ENCODE results near the gene NALCN. TPM values are rescaled to one million over a fixed set of nuclear protein-coding genes. Genes with fewer than 3 reads are reported as not detected.

The NALCN gene
- total RNA-seq, 1 donor from 2014 or later = 8.2 TPM

DNA sequence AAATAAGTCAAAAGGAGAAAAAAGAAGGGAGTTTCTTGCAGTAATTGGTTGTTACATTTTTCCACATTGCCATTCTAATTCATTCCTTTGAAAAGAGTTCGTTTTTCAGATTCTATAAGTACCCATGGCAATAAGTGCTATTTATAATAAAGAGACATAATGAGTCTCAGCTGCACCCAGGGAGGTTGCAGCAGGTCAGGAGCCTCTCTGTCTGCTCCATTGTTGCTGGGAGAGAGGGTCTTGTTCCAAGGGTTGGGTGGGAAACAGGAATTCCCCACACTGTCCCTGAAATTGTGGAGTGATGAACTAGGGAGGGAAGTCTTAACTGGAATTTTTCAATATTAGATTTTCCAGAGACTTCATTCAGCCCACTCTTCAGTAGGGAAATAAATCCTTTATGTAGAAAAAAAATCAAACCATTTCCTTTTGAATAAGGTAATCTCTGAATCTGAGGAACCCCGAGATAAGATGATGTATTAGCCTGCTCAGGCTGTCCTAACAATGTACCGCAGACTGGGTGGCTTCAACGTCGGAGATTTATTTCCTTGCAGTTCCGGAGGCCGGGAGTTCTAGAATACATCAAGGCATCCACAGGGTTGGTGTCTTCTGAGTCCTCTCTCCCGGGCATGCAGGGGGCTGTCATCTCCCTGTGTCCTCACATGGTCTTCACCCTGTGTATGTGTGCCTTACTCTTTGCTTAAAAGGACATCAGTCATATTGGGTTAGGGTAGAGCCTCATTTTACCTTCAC is 399.0 kb downstream of the NALCN start:
- intact Hi-C loops (cut with DNase I) = no loop called here
- no peak for ATAC-seq (ENCODE audit: poor library complexity)
- no peak for DNase-seq

DNA sequence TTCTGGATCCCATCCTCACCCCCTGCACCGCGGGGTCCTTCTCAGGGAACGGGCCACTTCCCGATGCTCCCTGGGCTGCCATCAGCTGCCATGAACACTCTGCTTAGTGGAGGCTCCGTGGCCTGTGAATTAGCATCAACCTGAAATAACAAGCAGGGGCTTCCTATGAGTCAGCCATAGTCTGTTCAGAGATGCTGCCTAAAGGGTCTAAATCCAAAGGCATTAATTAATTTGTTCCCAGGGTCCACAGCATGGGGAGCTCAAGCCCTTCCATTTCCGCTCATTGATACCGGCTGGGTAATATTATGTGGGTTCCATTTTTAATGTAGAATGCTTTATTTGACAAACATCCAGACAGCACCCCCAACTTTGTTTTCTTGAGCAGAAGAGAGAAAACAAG is 399.8 kb downstream of the NALCN start:
- no peak for ATAC-seq (ENCODE audit: poor library complexity)
- intact Hi-C loops (cut with DNase I) = no loop called here

DNA sequence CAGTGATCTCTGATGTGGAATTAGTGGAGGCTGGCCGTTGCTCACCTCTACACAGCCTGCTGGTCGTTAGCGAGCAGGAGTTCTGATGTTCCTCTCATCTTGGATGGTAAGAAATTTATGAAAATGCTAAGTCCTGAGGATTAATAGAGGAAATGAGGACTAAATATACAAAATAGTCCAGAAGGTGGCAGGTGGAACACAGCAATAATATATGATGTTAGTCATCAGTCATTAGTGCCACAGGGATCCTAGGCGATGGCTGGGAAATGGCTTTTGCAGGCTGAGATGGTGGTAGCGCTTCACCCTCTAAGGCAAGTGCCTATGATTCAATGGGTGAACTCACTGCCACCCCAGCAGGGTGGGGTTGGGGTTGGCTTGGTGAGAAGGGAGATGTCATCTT is 403.1 kb downstream of the NALCN start:
- no peak for ATAC-seq (ENCODE audit: poor library complexity)
- intact Hi-C loops (cut with DNase I) = no loop called here

More for the DNA sequence above, 399.8 kb downstream of the NALCN start:
- no peak for DNase-seq

DNA sequence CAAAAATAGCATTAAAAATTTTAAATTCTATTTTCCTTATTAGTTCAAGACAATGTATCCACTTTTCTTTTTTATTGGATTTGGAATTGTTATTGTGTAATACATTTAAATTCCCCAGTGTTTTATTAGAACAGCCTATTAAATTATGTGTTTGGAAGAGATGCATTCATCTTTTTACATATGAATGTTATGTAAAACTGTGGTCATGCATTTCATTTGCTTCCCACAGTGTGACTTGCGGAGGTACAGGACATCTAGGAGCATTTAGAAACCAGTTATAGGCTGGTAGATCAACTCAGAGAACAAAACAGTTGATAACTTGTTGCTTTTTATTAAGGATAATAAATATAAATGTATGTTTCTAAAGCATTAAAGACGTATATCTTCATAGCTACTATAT is 406.2 kb downstream of the NALCN start:
- ATAC-seq (ENCODE audit: poor library complexity) = no peak
- DNase-seq = no peak
- intact Hi-C loops (cut with DNase I) = no loop called here

More for the DNA sequence above, 403.1 kb downstream of the NALCN start:
- DNase-seq = no peak

DNA sequence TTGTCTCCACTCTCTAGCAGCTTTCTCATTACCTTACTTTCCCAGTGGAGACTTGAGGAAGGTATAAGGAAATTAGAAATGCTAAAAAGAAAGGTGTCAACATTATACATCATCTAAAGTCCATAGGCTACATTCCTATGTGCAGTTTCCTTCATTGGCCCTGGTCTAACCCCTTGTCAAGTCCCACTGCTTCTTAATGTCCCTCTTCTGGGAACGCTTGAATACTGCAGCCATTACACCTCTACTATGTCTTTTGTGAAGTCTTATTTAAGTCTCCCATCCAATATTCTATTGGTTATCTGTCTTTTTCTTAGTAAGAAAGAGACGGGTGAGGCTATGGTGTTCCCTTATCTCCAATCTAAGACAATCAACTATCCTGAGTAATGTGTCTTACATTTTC is 409.1 kb downstream of the NALCN start:
- ATAC-seq (ENCODE audit: poor library complexity) (no peak), DNase-seq (no peak)
- intact Hi-C loops (cut with DNase I) = no loop called here

Other genes starting within 250 kb of the NALCN start
- 6.8 TPM for gene ITGBL1, start 36.2 kb upstream of the NALCN start, total RNA-seq